Measurements from ENCODE around the gene SLC36A3.
"Not testable (repeated sequence)": the region's sequence is repeated elsewhere in the genome, so short reads cannot be mapped to it uniquely, and the experiment has no call there.

Gene SLC36A3

DNA sequence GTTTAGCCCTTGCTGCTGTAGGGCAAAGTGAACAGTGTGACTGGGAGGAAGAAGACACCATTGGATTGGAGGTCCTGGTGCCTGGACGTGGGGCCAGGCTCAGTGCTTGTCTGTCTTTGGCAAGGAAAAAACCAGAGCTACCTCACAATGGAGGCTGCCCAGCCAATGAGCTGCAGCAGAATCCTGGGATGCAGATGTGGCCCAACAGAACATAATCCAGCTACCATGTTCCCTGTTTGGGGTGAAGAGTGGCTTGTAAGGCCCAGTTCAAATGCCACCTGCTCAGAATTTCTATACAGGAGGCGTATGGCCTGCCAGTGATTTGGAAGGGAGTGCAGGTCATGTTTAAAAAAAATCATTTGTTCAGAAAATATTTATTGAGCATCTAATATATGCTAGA is at the start of gene SLC36A3:
TSS of gene SLC36A3 (minus strand) at position 101 of the 400 bp plus-strand sequence. CDS start 412 bp downstream, outside the sequence.
- DNase-seq (ENCODE audit: low read depth in 3 of 3): no peak

DNA sequence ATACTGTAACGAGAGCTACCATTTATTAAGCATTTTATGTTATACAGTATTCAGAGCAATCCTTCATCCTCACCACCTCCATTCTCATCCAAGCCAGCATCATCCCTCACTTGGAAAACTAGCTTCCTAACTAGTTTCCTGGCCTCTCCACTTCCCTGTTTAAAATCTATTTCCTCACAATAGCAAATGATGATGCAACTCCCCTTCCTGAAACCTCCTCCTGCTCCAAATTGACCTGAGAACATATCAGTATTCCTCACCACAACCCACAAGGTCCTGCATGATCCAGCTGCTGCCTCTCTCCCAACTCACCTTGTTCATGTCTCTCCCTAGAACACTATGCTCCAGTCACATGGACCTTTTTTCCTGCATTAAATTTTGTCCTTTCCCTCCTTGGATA is 48.1 kb upstream of the SLC36A3 start:
- DNase-seq (ENCODE audit: low read depth in 3 of 3): no peak

DNA sequence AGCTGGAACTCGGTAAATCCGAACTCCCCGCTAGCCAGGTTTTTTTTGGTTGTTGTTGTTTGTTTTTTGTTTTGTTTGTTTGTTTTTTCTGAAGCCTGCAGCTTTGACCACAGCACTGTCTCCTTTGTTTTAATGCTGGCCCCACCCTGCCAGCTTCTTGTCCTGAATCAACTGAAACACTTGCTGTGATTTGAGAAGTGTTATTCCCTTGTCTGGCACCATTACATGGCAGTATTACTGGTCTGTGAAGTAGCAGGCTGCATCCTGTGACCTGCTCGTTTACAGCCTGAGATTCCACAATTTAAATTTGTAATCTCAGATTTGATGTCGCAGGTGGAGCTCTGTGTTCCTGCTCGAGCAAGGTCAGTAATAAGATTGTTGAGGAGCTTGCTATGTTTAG is 45.2 kb upstream of the SLC36A3 start:
- no peak for DNase-seq (ENCODE audit: low read depth in 3 of 3)

DNA sequence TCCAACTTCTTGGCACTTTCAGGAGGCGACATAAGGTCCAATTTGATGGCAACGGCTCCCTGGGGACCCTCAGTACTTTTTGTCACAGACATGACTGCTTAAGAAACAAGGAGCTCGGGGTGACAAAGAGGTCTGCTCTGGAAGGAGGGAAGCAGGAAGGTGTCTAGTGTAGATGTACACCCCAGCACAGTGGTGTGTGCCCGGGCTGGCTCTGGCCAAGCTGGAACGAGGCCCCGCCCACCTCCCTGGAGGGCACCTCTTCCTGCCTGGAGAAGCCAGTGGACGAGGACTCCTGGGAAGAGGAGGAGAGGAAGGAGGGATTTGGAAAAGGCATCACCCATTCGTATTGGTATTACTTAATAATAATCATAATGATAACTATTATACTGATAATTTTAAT is 43.8 kb upstream of the SLC36A3 start, which contains the start of gene SLC36A2:
TSS of gene SLC36A2 (minus strand) at position 191 of the 400 bp plus-strand sequence. CDS start at position 92, 99 bp downstream.
- DNase-seq (ENCODE audit: low read depth in 3 of 3): no peak

DNA sequence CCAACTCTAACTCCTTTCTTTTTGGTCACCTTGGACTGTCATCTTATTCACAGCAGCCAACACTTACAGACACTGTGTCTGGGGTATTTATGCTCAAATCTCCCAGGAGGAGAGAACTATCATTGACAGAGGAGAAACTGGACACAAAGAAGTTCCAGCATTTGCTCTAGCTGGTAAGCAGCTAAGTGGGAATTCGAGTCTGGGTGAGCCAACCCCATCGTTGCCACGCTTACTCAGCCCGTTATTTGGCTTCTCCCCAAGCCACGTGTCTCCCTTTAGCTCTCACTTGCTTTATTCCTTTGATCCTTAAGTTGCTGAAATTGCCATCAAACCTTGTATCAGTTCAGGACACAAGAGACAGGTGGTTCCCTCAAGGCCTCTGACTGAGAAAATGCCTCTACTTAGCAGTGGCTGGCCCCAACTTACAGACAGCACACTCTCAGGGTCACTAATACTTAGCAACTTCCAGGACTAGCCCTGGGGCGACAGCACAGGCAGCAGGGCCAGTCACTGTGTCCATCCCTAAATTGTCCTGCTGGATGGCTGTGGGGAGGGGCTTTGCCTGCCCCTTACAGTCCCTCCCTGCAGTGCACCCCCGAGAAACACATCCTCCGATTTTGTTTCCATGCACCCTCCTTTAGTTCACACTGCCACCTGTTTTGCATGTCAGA is 42.4 kb upstream of the SLC36A3 start:
- DNase-seq (ENCODE audit: low read depth in 3 of 3): no peak

DNA sequence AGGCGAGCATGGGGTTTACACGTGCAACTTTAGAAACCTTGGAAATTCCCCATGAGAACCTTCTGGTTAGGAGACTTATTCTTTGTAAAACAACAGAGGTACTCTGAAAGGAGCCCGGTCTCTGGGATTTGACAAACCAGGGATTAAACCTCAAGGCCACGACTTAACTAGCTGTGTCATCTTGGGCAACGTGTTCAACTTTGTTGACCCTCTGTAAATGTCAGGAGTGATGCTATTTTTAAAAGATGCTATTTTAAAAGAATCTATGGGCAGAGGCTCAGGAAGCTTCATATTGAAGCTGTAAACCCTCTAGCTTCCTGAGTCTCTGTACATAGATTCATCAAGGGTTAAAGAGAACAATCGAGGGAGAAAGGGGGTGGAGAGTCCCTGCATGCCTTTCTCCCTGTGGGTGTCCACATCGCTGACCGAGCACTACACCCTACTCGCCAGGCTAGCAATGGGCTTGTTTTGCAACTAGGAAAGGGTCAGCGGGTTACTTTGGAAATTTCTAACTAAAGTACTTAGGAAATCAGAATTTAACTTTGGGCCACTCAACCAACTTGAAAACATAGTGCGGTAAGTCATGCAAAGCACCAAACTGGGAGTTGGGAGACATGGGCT is 41.7 kb upstream of the SLC36A3 start:
- no peak for DNase-seq (ENCODE audit: low read depth in 3 of 3)

DNA sequence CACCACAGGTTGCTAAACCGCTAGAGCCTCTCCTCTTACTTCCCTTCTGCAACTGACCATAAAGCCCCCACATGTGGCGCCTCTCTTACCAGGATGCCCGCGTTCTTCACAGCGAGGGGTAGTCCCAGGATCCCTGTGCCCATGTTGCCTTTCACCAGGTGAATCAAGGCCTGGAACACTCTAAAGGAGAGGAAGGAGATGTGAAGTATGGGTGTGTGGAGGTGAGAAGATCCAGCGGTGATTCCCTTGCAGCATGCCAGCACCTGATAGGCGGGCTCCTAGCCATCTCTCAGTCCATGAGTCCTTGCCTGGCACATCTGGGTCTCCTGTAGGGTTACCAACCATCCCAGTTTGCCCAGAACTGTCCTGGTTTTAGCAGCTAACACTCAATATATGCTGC is 40.5 kb upstream of the SLC36A3 start:
- no peak for DNase-seq (ENCODE audit: low read depth in 3 of 3)

DNA sequence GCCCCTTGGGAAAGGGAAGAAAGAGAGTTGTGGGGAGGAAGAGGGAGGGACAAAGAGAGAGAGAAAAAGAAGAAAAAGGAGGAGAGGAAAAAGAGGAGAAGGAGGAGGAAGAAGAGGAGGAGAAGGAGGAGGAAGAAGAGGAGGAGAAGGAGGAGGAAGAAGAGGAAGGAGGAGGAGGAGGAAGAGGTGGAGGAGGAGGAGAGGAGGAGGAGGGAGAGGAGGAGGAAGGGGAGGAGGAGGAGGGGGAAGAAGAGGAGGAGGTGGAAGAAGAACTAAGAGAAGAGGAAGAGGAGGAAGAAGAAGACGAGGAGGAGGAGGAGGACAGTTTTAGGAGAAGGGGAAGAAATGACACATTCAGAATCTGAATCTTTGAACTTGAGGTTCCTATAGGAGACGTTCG is 36.4 kb upstream of the SLC36A3 start:
- DNase-seq (ENCODE audit: low read depth in 3 of 3): no peak

DNA sequence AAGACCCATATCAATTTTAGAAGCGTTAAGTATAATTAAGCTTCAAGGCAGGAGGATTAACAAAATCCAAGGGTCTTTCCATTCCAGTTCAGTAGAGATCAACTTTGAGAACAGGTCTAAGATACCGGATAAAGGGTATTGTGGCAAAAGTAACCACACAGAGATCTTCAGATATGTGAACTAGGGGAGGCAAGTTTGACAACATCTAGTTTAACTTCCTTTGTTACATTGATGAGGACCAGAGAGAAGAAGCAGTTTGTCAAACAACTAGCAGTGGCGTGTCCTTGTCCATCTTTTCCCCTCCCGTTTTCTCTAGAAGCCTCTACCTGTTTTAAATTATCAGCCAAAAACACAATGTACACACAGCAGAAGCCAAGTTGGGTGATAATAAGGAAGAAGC is 35.2 kb upstream of the SLC36A3 start:
- no peak for DNase-seq (ENCODE audit: low read depth in 3 of 3)

DNA sequence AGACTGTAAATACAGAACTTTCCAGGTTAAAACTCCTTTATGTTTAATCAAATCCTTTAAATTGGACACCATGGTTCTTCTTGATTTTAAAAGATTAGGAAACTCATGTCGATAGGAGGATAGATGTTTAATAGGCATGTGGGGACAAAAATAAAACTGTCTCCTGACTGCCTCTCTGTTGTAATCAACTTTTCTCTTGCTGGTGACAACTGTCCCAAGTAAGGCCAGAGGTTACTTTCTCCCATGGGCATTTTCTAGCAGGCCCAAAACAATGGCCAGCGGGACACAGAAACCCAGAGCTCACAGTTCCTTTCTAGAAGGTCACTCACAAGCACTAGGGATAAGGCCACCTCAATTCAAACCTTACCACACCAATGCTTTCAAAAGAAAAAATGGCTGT is 29.3 kb upstream of the SLC36A3 start:
- no peak for DNase-seq (ENCODE audit: low read depth in 3 of 3)

DNA sequence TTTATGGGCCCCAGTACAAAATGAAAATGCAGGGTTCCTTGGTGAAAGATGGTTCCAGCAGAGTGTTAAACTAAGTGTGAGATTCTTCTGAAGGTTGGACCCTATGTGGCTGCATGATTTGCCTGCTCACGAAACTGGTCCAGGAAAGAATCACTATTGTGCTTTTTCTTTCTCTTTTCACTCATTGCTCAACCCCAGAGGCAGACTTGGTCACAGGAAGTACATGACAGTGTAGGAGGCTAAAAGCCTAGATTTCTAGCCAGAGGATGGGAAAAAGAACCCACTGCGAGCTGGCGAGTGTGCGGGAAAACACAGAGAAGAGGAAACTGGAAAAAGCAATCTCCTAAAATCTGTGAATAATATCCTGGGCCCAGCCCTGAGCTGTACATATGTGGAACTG is 25.2 kb upstream of the SLC36A3 start:
- DNase-seq (ENCODE audit: low read depth in 3 of 3): no peak

DNA sequence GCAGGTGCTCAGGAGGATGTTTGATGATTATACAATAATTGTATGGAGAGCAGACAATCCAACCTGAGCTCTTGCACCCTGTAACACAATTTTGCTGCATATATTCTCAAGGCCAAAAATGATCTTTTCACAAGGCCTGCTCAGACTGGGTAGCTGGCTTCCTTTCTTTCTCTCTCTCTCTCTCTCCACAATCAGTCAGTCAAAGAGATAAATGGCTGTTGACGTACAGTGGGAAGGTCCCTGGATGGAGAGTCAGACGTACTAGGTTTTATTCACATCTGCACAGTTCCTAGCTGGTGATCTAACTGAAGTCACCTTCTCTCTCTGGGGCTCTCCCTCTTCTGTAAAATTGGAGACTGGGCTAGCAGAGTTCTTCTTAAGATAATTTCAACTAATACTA is 24.0 kb upstream of the SLC36A3 start:
- no peak for DNase-seq (ENCODE audit: low read depth in 3 of 3)

DNA sequence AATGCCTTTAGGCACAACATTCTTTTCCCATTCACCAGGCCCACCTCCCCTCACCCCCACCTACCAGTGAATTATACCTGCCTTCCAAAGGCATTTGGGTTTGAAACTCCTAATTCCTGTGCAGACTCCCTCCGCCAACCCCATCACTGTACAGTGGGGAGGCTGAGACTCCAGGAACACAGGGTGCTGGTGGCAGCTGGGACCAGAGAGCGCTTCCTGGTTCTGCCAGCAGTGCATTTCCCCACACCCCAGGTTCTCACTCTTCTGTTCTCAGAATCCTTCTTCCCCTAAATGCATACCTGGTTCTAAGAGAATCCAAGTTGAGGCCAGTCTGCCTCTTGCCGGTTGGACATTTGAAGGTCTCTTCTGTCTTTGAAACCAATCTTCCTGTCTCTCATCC is 22.7 kb upstream of the SLC36A3 start:
- no peak for DNase-seq (ENCODE audit: low read depth in 3 of 3)

DNA sequence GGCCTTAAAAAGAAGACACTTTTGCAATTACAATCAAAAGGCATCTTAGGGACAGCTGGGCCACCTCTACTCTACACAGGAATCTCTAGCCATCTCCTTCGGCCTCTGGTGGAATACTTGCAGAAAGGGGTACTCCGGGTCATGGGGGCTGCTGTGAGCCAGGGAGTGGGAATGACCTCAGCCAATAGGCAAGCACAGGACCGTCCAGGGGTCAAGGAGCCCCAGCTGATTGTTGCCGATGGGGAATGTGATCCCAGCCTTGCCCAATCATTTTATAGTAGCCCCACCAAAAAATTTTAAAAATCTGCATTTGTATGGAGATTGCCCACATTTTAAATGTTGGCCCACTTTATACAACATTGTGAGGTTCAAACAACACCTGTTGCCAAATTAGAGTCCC is 16.9 kb upstream of the SLC36A3 start:
- no peak for DNase-seq (ENCODE audit: low read depth in 3 of 3)

DNA sequence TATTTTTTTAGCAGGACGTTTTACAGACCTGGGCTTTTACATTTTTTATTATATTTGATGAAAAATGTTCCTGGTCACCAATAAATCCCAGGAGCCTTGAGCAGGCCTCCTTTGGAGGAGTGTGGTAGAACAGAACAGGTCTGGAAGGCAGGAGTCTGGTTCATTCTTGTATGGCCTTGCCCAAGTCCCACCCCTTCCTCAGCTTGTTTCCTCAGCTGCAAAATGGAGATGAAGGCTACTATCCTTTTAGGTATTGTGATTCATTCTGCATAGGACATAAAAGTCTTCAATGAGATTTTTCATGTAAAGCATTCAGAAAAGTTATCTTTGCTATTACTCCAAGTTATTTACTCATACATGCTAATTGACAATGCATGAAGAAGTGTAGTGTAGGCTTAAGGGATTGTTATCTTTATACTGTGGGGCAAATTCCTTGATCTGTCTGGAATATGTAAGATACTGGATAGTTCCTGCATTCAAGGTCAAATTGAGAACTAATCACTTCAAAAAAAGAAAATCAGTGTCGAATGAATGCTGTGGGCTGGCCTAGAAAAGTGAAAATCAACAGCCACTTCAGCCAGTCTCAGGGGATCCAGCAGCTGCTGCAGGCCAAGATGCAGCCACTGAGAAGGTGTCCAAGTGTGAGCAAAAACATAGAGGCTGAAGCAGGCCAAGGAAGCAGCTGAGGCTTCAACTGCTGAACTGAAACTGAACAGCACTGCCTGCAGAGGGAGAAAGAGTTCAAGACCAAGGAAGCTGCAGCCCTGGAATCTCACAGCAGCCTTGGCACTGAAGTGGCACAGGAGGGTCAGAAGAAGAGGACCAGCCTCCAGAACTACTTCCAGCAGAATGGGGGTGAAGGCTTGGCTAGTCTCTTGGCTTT is 15.5 kb upstream of the SLC36A3 start:
- no peak for DNase-seq (ENCODE audit: low read depth in 3 of 3)

DNA sequence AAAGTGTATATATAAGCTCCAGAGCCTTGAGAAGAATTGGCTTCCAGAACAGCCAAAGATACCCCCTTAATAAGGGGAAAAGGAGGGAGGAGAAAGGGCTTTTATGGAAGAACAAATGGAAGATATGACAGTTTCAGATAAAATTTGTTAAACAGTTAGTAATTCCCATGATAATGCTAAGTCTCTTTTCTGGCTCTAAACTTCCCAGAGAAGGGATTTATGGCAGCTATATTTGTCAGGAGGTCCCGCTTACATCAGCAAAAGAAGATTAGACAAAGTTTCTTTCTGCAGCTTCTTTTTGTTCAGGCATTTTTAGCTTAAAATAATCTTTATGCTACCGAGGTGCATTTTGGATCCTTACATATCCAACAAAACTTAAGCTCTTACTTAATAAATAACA is 14.3 kb upstream of the SLC36A3 start:
- no peak for DNase-seq (ENCODE audit: low read depth in 3 of 3)

DNA sequence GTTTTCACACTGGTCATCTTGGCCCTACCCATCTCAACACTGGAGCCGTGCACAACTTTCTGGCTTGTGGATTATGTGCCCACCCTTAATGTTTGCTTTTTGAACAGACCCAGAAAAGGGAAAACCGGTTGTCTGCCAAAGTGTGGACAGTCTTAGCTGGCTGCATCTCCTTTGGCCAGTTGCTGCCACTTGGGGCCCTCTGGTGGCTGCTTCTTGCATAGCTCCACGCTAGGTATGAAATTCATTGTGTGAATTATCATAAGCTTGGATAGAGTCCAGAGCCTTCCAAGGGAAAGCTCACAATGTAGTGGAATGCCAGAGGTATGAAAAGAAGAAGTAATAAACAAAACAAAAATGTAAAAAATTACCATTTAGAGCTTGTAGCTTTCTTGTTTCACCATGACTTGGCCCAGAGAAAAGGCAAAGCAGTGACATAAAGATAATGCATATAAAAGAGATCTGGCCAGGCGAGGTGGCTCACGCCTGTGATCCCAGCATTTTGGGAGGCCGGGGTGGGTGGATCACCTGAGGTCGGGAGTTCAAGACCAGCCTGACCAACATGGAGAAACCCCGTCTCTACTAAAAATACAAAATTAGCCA is 12.5 kb upstream of the SLC36A3 start:
- peak in 2 of 3 donors; percentile 36 to 37 for DNase-seq (ENCODE audit: low read depth in 3 of 3)

DNA sequence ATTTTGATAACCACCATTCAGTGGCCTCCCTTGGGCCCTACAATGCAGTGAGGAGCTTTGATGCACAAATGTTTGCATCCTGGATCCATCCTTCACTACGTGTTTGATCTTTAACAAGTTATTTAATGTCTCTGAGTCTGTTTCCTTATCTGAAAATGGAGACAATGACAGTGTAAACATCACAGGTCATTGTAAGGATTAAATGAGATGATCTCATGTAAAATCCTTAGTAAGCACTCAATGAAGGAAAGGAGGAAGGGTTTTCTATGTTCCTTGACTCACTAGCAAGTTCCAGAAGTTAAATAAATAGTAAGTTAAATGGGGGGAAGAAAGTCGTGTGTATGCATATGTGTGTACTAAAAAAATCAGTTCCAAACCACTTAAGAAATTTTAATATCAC is 9.8 kb upstream of the SLC36A3 start:
- no peak for DNase-seq (ENCODE audit: low read depth in 3 of 3)

DNA sequence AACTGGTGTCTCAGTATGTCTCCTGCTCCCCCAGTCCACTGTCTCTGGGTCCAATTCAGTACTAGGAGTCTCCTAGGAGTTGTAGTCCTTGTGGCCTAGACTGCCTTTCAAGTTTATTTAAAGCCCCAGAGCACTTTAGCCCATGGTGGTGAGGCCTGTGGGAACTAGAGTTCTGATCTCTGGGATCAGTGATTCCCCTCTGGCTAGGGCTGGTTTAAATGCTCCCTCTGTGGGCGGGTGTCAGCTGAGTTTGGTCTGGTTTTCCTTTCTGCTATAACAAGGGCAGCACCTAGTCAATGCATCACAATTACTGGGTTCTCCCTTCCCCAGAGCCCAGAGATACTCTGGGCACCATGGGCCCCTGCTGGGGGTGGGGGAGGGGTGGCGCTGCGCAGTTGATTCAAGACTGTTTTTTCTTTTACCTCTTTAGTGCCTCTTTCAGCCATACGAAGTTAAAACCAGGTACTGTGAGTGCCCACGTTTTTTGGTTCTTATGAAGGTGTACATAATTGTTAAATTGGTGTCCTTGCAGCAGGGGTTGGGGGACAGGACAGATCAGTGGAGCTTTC is 9.3 kb upstream of the SLC36A3 start:
- no peak for DNase-seq (ENCODE audit: low read depth in 3 of 3)

DNA sequence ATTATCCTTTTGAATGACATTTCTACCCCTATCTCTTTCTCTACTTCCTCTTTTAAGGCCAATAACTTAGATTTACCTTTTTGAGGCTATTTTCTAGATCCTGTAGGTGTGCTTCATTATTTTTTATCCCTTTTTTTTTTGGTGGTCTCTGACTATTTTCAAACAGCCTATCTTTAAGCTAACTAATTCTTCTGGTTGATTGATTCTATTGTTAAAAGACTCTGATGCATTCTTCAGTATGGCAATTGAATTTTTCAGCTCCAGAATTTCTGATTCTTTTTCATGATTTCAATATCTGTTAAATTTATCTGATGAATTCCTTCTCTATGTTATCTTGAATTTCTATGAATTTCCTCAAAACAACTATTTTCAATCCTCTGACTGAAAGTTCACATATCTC is 7.4 kb upstream of the SLC36A3 start:
- DNase-seq (ENCODE audit: low read depth in 3 of 3): no peak

DNA sequence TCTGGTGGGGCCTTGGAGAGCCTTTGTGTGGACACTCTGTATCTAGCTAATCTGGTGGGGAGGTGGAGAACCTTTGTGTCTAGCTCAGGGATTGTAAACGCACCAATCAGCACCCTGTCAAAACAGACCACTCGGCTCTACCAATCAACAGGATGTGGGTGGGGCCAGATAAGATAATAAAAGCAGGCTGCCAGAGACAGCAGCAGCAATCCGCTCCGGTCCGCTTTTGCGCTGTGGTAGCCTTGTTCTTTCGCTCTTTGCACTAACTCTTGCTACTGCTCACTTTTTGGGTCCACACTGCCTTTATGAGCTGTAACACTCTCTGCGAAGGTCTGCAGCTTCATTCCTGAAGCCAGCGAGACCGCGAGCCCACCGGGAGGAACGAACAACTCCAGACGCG is 6.3 kb upstream of the SLC36A3 start:
- not testable (repeated sequence) for DNase-seq (ENCODE audit: low read depth in 3 of 3)

DNA sequence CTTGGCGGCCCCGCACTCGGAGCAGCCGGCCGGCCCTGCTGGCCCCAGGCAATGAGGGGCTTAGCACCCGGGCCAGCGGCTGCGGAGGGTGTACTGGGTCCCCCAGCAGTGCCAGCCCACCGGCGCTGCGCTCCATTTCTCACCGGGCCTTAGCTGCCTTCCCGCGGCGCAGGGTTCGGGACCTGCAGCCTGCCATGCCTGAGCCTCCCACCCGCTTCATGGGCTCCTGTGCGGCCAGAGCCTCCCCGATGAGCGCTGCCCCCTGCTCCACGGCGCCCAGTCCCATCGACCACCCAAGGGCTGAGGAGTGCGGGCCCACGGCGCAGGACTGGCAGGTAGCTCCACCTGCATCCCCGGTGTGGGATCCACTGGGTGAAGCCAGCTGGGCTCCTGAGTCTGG is 5.7 kb upstream of the SLC36A3 start:
- DNase-seq (ENCODE audit: low read depth in 3 of 3): not testable (repeated sequence)

Data from stimulated activated CD4-positive, alpha-beta T cell treated with anti-CD3 and anti-CD28 coated beads, TNF-alpha, amount 100 ng/mL, for 48 hours (primary cell).